Ishikawa (cell line): Measurements from ENCODE around the gene RNU6-1.

ENCODE experiments used
- CEBPB ChIP-seq: IDR thresholded peaks from 2 replicates; pipeline ENCODE4 v1.6.1; 2012
- CREB1 ChIP-seq: IDR thresholded peaks from 2 replicates; pipeline ENCODE4 v1.6.1; 2012; ENCODE audit warnings: low read depth
- EGR1 ChIP-seq: IDR thresholded peaks from 2 replicates; pipeline ENCODE4 v1.6.1; 2012
- EP300 ChIP-seq: IDR thresholded peaks from 2 replicates; pipeline ENCODE4 v1.6.1; 2012; ENCODE audit warnings: borderline replicate concordance
- FOXM1 ChIP-seq: IDR thresholded peaks from 2 replicates; pipeline ENCODE4 v1.6.1; 2012; ENCODE audit warnings: low read depth, borderline replicate concordance
- MAX ChIP-seq: IDR thresholded peaks from 2 replicates; pipeline ENCODE4 v1.6.1; 2012
- NFIC ChIP-seq: IDR thresholded peaks from 2 replicates; pipeline ENCODE4 v1.6.1; 2012
- RAD21 ChIP-seq: IDR thresholded peaks from 2 replicates; pipeline ENCODE4 v1.6.1; 2012; ENCODE audit warnings: low read depth
- REST ChIP-seq: IDR thresholded peaks from 2 replicates; pipeline ENCODE4 v1.6.1; 2012; ENCODE audit warnings: low read depth, mild to moderate bottlenecking
- TAF1 ChIP-seq: IDR thresholded peaks from 2 replicates; pipeline ENCODE4 v1.6.1; 2012; ENCODE audit warnings: low read depth, mild to moderate bottlenecking
- TCF12 ChIP-seq: IDR thresholded peaks from 2 replicates; pipeline ENCODE4 v1.6.1; 2012; ENCODE audit warnings: low read depth
- TEAD4 ChIP-seq: IDR thresholded peaks from 2 replicates; pipeline ENCODE4 v1.6.1; 2012
- USF1 ChIP-seq: IDR thresholded peaks from 2 replicates; pipeline ENCODE4 v1.6.1; 2012
- YY1 ChIP-seq: IDR thresholded peaks from 2 replicates; pipeline ENCODE4 v1.6.1; 2012; ENCODE audit warnings: low read depth
- ZBTB7A ChIP-seq: IDR thresholded peaks from 2 replicates; pipeline ENCODE4 v1.6.1; 2012; ENCODE audit warnings: low read depth

The RNU6-1 gene

GRCh38 chr15:67790610-67791319 is 49.1 kb downstream of the RNU6-1 start:
- TF ChIP-seq TCF12 (no peak), YY1 (no peak), EGR1 (no peak), CEBPB (no peak), FOXM1 (no peak), ZBTB7A (no peak), CREB1 (no peak), TAF1 (no peak), REST (no peak), EP300 (no peak), NFIC (no peak), TEAD4 (no peak), USF1 (no peak), RAD21 (no peak), MAX (no peak)
